Measurements from ENCODE around the gene NPAS3. TPM values are rescaled to one million over a fixed set of nuclear protein-coding genes. Genes with fewer than 3 reads are reported as not detected.
A peak's percentile ranks its signal among the peaks of the same experiment; 100 is the strongest.

Gene NPAS3
- total RNA-seq, 1 donor from 2014 or later = 2.4 TPM

DNA sequence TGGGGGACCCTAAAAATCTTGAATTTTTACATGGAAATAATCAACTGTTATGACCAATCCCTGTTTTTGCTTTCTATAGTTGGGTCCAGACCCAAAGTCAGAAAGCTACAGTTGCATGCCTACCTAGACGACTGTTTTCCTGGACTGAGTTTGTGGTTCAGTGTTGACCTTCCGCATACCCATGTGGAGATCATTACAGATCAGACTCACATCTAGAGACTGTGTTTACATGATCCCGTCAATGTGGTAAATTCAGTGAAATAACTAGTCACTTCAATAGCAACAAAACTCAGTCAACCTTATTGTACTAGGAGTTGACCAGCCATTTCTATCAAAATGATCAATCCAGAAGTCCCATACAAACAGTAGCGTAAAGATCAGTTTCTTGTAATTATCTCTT lies 754.6 kb downstream of the NPAS3 start:
- peaks cover 47% of the 10 kb centered on the region for H3K4me1 Mint-ChIP-seq (ENCODE audit: unreplicated experiment)
- no peaks in the 10 kb centered on the region for H3K27me3 Mint-ChIP-seq (ENCODE audit: unreplicated experiment)
- H3K4me3 Mint-ChIP-seq (ENCODE audit: unreplicated experiment) = peak overlapping the region; percentile 20
- no peaks in the 10 kb centered on the region for H3K36me3 Mint-ChIP-seq (ENCODE audit: unreplicated experiment)
- no peaks in the 10 kb centered on the region for H3K9me3 Mint-ChIP-seq (ENCODE audit: unreplicated experiment)
- TF ChIP-seq, protein P1, sequence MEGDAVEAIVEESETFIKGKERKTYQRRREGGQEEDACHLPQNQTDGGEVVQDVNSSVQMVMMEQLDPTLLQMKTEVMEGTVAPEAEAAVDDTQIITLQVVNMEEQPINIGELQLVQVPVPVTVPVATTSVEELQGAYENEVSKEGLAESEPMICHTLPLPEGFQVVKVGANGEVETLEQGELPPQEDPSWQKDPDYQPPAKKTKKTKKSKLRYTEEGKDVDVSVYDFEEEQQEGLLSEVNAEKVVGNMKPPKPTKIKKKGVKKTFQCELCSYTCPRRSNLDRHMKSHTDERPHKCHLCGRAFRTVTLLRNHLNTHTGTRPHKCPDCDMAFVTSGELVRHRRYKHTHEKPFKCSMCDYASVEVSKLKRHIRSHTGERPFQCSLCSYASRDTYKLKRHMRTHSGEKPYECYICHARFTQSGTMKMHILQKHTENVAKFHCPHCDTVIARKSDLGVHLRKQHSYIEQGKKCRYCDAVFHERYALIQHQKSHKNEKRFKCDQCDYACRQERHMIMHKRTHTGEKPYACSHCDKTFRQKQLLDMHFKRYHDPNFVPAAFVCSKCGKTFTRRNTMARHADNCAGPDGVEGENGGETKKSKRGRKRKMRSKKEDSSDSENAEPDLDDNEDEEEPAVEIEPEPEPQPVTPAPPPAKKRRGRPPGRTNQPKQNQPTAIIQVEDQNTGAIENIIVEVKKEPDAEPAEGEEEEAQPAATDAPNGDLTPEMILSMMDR (IDR thresholded peaks at IDR 0.05) = no peak
- H3K27ac Mint-ChIP-seq (ENCODE audit: unreplicated experiment) = peak overlapping the region; percentile 88
- no peak for DNase-seq (ENCODE audit: extremely low spot score, unreplicated experiment)

DNA sequence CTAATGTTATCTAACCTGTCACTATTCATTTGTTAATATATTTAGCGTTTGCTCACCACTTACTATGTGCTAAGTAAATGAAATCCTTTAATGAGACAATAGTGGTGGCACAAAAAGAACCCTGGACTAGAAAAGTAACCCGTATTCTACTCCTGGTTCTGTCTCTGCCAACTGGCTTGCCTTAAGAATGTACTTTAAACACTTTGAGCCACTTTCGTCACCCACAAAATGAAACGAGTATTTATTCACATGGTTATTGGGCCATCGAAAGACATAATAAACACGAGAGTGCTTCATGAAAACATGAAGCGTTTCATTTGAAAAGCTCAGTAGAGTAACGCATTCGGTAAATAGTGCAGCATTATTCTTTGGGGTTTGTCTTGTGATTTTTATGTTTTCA lies 757.5 kb downstream of the NPAS3 start:
- H3K9me3 Mint-ChIP-seq (ENCODE audit: unreplicated experiment) = no peaks in the 10 kb centered on the region
- peaks cover 40% of the 10 kb centered on the region for H3K4me1 Mint-ChIP-seq (ENCODE audit: unreplicated experiment)
- no peaks in the 10 kb centered on the region for H3K36me3 Mint-ChIP-seq (ENCODE audit: unreplicated experiment)
- TF ChIP-seq, protein P1 (IDR thresholded peaks at IDR 0.05) = no peak
- H3K4me3 Mint-ChIP-seq (ENCODE audit: unreplicated experiment) = no peak overlapping the region
- H3K27ac Mint-ChIP-seq (ENCODE audit: unreplicated experiment) = no peak overlapping the region
- DNase-seq (ENCODE audit: extremely low spot score, unreplicated experiment) = no peak
- no peaks in the 10 kb centered on the region for H3K27me3 Mint-ChIP-seq (ENCODE audit: unreplicated experiment)

DNA sequence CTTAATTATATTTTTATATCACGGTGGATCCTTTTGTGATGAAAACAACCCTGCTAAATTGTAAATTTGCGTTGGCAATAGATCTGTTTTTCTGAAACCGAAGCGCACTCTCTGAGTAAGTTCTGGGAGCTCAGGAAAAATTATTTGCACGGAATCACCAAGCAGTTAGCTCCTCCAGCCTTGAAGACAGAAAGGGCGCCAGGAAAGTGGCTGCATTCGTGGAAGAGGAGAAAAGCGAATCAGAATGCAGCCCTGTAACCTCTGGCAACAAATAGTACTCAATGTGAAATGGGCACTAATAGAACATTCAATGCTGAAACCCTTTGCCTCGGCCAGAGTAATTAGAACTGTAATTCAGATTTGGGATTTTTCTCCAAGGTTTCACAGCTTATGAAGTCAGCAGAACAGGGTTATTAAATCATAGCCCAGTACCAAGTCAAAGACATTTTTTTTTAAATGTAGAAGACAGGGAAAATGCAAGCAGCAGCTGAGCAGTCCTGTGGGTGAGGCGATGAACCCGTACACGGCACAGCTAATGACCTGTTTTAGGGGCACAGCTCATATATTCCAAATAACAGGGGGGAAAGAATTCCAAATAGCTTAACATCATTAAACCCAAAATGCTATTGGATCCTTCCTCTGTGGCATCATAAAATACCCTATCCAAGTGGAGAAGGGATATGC lies 760.8 kb downstream of the NPAS3 start:
- TF ChIP-seq, protein P1 (IDR thresholded peaks at IDR 0.05) = no peak
- DNase-seq (ENCODE audit: extremely low spot score, unreplicated experiment) = no peak
- H3K4me3 Mint-ChIP-seq (ENCODE audit: unreplicated experiment) = no peak overlapping the region
- H3K9me3 Mint-ChIP-seq (ENCODE audit: unreplicated experiment) = peaks cover 6% of the 10 kb centered on the region
- H3K27ac Mint-ChIP-seq (ENCODE audit: unreplicated experiment) = no peak overlapping the region
- peaks cover 12% of the 10 kb centered on the region for H3K4me1 Mint-ChIP-seq (ENCODE audit: unreplicated experiment)
- no peaks in the 10 kb centered on the region for H3K36me3 Mint-ChIP-seq (ENCODE audit: unreplicated experiment)
- no peaks in the 10 kb centered on the region for H3K27me3 Mint-ChIP-seq (ENCODE audit: unreplicated experiment)

DNA sequence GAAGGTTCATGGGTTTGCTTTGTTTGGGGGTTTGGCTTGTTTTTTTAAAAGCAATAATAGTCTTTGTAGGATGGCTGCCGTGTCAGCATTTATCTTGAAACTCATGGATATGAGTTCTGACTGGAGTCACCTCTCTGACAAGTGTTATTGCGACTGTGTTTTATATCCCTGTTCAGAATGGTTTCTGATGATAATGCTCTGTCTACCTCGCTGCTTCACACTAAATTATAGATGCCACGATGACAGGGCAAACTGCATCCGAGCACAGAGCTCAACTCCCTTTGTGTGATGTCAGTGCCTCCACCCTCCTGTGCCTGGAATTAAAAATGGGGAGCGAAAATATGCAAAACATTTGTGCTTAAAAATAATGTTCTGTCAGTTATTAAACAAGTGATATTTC lies 761.4 kb downstream of the NPAS3 start:
- TF ChIP-seq, protein P1 (IDR thresholded peaks at IDR 0.05) = no peak
- Mint-ChIP-seq H3K4me3 (ENCODE audit: unreplicated experiment) (no peak overlapping the region), H3K9me3 (ENCODE audit: unreplicated experiment) (peaks cover 6% of the 10 kb centered on the region), H3K27me3 (ENCODE audit: unreplicated experiment) (no peaks in the 10 kb centered on the region), H3K4me1 (ENCODE audit: unreplicated experiment) (peaks cover 12% of the 10 kb centered on the region), H3K36me3 (ENCODE audit: unreplicated experiment) (no peaks in the 10 kb centered on the region), H3K27ac (ENCODE audit: unreplicated experiment) (no peak overlapping the region)
- DNase-seq (ENCODE audit: extremely low spot score, unreplicated experiment) = no peak

DNA sequence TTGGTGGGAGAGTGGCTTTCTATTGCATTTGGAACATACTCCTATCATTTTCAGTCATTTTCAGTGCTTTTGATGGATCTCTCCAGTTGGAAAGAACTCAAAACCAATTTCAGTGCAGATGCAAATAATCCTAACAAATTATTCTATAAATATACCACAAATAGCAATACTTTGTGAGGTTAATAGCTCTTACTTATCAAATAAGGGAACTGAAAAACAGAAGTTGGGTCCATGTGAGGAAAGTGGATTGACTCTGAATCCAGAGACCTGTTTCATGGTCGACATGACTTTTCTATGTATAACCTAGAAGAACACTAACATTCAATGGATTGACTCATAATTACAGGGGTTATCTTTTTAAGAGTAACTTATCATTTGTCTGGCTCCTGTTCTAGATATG lies 763.6 kb downstream of the NPAS3 start:
- H3K4me3 Mint-ChIP-seq (ENCODE audit: unreplicated experiment) = no peak overlapping the region
- no peaks in the 10 kb centered on the region for H3K36me3 Mint-ChIP-seq (ENCODE audit: unreplicated experiment)
- no peaks in the 10 kb centered on the region for H3K27me3 Mint-ChIP-seq (ENCODE audit: unreplicated experiment)
- H3K4me1 Mint-ChIP-seq (ENCODE audit: unreplicated experiment) = peaks cover 12% of the 10 kb centered on the region
- DNase-seq (ENCODE audit: extremely low spot score, unreplicated experiment) = no peak
- H3K27ac Mint-ChIP-seq (ENCODE audit: unreplicated experiment) = no peak overlapping the region
- TF ChIP-seq, protein P1 (IDR thresholded peaks at IDR 0.05) = no peak
- H3K9me3 Mint-ChIP-seq (ENCODE audit: unreplicated experiment) = peaks cover 6% of the 10 kb centered on the region
